HG03469 (cell line): ENCODE measurements around the gene GNPDA2.
A peak's percentile ranks its signal among the peaks of the same experiment; 100 is the strongest.

ENCODE experiments used
- ATAC-seq: cut with Tn5 transposase; IDR thresholded peaks from one replicate; pipeline ENCODE4 v1.9.1; 2021; ENCODE audit warnings: mild to moderate bottlenecking, moderate library complexity, moderate number of reproducible peaks; ENCODE audit not compliant: unreplicated experiment

Gene GNPDA2

DNA sequence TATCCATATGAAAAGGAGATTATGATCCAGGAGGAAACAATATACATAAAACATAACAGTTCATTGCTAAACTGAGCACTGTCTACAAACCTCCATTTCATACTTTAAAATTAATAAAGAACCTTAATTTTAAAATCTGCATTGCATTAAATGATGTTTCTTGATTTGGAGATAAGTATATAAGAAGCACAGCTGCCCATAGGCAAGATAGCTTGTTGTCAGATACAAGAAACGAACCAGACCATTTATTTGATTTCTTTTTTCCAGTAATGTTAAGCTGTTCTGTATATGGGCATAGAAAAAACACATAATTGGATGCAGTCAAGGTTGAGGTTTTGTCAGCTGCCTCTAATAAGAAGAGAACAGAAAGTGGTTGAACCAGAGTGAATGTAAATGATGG lies 41.7 kb downstream of the GNPDA2 start:
- no peak for ATAC-seq

DNA sequence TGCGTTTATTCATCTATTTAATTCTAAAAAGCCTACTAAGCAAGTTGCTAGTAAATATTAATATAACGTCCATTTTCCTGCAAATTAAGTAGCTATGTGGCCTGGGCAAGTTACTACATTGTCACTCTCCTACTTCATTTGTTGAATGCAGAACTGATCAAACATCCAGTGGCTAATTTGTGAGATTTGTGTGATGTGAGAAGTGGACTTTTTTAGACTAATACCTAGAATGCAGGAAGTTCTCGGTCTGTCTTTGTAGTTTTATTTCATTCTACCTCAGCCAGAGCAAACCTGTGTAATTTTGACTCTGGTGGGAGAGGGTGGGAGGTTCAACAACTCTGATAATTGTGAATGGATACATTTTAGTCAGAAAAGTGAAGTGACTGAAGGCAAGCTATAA lies 47.3 kb downstream of the GNPDA2 start:
- ATAC-seq: no peak

- peak; percentile 95 for ATAC-seq
These were observed 48.0 kb downstream of the GNPDA2 start, which contains the start of gene GUF1 for GRCh38 chr4:44678094-44679041. GUF1 (plus strand) TSS chr4:44678420; CDS start chr4:44678623, 203 bp downstream.

GRCh38 chr4:44675366-44675765 lies 51.0 kb downstream of the GNPDA2 start:
- no peak for ATAC-seq

DNA sequence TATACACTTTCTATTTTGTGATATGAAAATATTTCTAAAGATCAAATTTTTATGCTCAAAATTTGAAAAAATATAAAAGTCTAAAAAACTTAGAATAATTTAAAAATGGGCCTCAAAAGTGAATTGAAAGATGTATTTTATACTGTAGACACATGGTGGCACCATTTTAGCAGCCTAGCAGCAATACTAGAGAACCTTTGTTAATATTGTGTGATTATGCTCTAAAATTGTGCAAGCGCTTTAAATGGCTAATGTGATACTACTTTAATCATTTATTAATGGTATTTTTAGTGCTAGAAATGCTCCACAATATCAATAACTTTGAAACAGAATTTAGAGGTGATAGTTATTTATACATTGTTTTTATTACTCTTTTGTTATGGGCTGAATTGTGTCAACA lies 51.9 kb downstream of the GNPDA2 start:
- ATAC-seq: no peak

DNA sequence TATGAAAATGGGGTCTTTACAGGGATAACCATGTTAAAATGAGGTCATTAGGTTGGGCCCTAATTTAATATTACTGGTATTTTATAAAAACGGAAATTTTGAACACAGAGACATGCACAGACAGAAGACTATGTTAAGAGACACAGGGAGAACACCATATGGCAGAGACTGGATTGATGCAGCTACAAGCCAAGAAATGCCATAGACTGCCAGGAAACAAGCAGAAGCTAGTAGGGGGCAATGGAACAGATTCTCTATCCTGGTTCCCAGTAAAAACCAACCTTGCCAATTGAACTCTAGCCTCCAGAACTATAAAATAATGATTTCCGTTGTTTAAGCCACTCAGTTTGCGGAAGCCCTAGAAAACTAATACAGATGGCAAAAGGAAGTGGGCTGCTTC lies 54.7 kb downstream of the GNPDA2 start:
- ATAC-seq: no peak

DNA sequence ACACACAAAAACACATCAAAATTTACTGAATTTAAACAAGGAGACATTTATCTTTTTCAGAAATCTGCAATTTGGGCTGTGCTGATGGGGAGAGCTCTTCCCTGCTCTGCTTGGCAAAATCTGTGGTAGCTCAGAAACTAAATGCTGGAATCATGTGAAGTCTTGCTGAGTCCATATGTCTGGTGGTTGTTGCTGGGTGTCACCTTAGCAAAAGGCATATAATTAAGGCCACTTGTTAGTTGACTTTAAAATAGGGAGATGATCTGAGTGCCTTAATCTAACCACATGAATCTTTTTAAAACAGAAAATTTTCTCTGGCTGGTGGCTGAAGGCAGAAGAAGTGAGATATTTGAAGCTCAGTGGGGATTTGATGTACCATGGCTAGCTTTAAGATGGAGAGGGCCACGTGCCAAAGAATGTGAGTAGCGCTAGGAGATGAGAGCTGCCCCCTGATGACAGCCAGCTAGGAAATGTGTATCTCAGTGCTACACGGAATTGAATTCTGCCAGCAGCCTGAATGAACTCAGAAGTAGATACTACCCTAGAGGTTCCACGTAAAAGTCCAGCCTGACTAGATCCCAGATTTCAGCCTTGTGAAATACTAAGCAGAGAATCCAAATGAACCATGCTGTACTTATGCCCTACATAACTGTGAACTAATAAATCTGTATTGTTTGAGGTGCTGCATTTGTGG lies 55.7 kb downstream of the GNPDA2 start:
- ATAC-seq: no peak

DNA sequence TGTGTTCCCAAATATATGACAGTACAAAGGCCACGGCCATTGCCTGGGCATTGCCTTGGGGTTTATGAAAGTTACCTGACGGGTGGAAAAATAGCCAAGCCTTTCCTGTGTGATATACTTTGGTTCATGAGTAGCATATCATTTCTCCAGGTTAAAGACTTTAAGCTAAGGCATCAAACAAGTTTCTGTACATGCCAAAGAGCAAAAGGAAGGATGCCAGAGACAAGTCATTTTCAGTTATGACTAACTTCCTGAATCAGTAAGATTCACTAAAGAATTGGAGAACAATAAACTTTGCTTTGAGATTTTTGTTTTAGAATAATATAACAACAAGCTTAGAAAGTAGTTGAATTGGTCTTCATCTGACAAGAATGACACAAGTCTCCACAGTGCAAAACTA lies 57.8 kb downstream of the GNPDA2 start:
- ATAC-seq: no peak

DNA sequence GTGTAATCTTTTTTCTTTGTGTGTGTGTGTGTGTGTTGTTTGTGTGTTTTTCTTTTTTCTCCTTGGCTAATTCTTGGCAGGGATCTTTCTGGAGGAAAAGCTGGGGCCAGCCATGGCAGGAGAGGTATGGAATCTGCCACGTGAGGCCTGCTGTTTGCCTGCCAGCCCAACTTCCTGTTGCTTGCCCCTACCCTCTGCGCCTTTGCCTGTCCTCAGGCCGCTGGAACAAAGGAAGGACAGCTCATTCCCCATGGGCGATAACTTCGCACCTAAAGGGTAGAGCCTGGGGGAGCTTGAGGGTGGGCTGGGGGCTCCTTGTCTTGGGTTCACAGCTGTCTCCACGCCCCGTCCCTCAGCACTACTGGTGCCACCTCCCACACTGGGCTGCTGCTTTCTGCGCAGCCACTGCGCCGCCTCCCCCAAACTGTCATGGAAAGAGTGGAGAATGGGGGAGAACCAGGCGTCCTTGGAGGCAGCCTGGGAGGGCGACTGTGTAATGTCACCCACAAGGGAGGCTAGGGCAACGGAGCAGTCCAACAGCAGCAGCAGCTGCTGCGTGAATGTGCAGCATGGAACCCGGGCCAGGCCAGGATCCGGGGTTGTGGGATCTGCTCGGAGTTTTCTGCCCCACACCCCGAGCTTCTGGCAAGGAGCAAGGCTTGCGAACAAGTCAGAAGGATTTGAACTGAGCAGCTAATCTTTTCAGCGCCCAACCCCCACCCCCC lies 62.7 kb downstream of the GNPDA2 start:
- no peak for ATAC-seq

- no peak for ATAC-seq
These were observed 63.7 kb downstream of the GNPDA2 start for GRCh38 chr4:44662623-44663005.

DNA sequence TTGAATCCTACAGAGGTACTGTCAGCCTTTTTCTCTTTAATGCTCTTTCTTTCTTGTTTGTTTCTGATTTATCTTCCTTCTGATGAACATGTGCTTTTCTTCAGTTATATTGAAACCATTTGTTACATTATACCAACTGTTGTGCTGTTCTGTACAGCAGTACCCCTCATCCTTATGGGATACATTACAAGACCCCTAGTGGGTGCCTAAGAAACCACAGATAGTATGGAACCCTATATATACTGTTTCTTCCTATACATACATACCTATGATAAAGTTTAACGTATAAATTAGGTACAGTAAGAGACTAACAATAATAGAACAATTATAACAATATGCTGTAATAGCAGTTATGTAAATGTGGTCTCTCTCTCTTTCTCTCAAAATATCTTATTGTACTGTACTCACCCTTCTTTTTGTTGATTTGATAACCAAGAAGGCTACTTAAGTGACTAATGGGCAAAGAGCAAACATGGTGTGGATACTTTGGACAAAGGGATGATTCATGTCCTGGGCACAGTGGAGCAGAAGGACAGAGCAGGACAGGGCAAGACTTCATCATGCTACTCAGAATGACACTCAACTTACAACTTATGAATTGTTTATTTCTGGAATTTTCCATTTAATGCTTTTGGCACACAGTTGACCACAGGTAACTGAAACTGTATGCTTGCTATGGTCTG lies 64.3 kb downstream of the GNPDA2 start:
- no peak for ATAC-seq

- ATAC-seq: no peak
These were observed 66.0 kb downstream of the GNPDA2 start for GRCh38 chr4:44660396-44660795.

DNA sequence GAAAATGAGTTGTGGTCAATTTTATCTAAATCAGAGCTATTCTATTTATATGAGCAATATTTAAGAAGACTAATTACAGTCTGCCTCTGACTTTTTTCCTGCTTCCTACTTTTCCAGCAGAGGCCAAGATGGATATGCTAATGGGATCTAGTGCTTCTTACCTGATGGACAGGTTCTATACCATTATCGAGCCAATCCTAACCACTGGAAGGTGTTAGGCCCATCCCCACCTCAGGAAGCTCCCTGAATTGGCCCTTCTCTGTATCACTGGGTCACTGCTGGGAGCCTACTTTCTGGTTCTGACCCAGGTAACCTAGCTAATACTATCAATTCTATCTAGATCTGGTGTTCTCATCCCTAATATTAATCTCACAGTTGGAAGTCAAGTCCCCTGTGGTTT lies 74.4 kb downstream of the GNPDA2 start:
- ATAC-seq: no peak
